Measurements from ENCODE around the gene AGMO.

Gene AGMO

GRCh38 chr7:15581352-15581951, 19.6 kb upstream of the AGMO start:
- Histone ChIP-seq H3K4me2 (ENCODE audit: low read depth, low read length, poor library complexity, severe bottlenecking) (no peak overlapping the region), H4K20me1 (ENCODE audit: insufficient read depth, low read length, poor library complexity, severe bottlenecking) (no peaks in the 10 kb centered on the region)
- TF ChIP-seq CTCF (conservative IDR thresholded peaks at IDR 0.05; ENCODE audit: low read length) (no peak), EZH2phosphoT487 (IDR thresholded peaks at IDR 0.05; ENCODE audit: borderline replicate concordance) (no peak)

GRCh38 chr7:15580604-15581351, 19.0 kb upstream of the AGMO start:
- H3K9me2 ChIP-seq (replicated peaks; ENCODE audit: low read depth, low read length): no peaks in the 10 kb centered on the region
- no peak overlapping the region for H3K9ac ChIP-seq (ENCODE audit: low read depth, low read length, poor library complexity, severe bottlenecking)
- TF ChIP-seq EZH2phosphoT487 (IDR thresholded peaks at IDR 0.05; ENCODE audit: borderline replicate concordance): no peak
- TF ChIP-seq CTCF (conservative IDR thresholded peaks at IDR 0.05; ENCODE audit: low read length): no peak
- H3K27me3 ChIP-seq (ENCODE audit: insufficient read depth, low read length, poor library complexity, severe bottlenecking): no peaks in the 10 kb centered on the region
- H3K79me2 ChIP-seq (ENCODE audit: insufficient read depth, low read length): no peaks in the 10 kb centered on the region
- no peaks in the 10 kb centered on the region for H3K36me3 ChIP-seq (ENCODE audit: insufficient read depth, low read length)
- no peaks in the 10 kb centered on the region for H3K4me1 ChIP-seq (ENCODE audit: insufficient read depth, low read length, poor library complexity, severe bottlenecking)
- no peaks in the 10 kb centered on the region for H3F3A ChIP-seq (ENCODE audit: low read depth)
- H2AFZ ChIP-seq (ENCODE audit: low read length): no peak overlapping the region
- no peaks in the 10 kb centered on the region for H4K20me1 ChIP-seq (ENCODE audit: insufficient read depth, low read length, poor library complexity, severe bottlenecking)
- no peak overlapping the region for H3K4me3 ChIP-seq (ENCODE audit: low read length, poor library complexity, severe bottlenecking)
- H3K4me2 ChIP-seq (ENCODE audit: low read depth, low read length, poor library complexity, severe bottlenecking): no peak overlapping the region
- H3K9me3 ChIP-seq (ENCODE audit: insufficient read depth, low read depth, low read length): peaks cover 2% of the 10 kb centered on the region; the same call in 1 of the 2 replicates

More at GRCh38 chr7:15581352-15581951, 19.6 kb upstream of the AGMO start:
- Histone ChIP-seq H3K9me3 (ENCODE audit: insufficient read depth, low read depth, low read length) (peaks cover 2% of the 10 kb centered on the region; the same call in 1 of the 2 replicates), H3K4me1 (ENCODE audit: insufficient read depth, low read length, poor library complexity, severe bottlenecking) (no peaks in the 10 kb centered on the region), H3F3A (ENCODE audit: low read depth) (no peaks in the 10 kb centered on the region), H3K9ac (ENCODE audit: low read depth, low read length, poor library complexity, severe bottlenecking) (no peak overlapping the region), H3K27me3 (ENCODE audit: insufficient read depth, low read length, poor library complexity, severe bottlenecking) (no peaks in the 10 kb centered on the region), H3K79me2 (ENCODE audit: insufficient read depth, low read length) (no peaks in the 10 kb centered on the region), H3K9me2 (replicated peaks; ENCODE audit: low read depth, low read length) (no peaks in the 10 kb centered on the region), H3K36me3 (ENCODE audit: insufficient read depth, low read length) (no peaks in the 10 kb centered on the region), H2AFZ (ENCODE audit: low read length) (no peak overlapping the region), H3K4me3 (ENCODE audit: low read length, poor library complexity, severe bottlenecking) (no peak overlapping the region)

GRCh38 chr7:15577600-15577999, 15.8 kb upstream of the AGMO start:
- H3K4me3 ChIP-seq (ENCODE audit: low read length, poor library complexity, severe bottlenecking): no peak overlapping the region
- TF ChIP-seq EZH2phosphoT487 (IDR thresholded peaks at IDR 0.05; ENCODE audit: borderline replicate concordance) (no peak), CTCF (conservative IDR thresholded peaks at IDR 0.05; ENCODE audit: low read length) (no peak)
- H3F3A ChIP-seq (ENCODE audit: low read depth): no peaks in the 10 kb centered on the region
- no peaks in the 10 kb centered on the region for H3K36me3 ChIP-seq (ENCODE audit: insufficient read depth, low read length)
- no peaks in the 10 kb centered on the region for H3K4me1 ChIP-seq (ENCODE audit: insufficient read depth, low read length, poor library complexity, severe bottlenecking)
- no peak overlapping the region for H3K9ac ChIP-seq (ENCODE audit: low read depth, low read length, poor library complexity, severe bottlenecking)
- H3K79me2 ChIP-seq (ENCODE audit: insufficient read depth, low read length): no peaks in the 10 kb centered on the region
- H3K9me3 ChIP-seq (ENCODE audit: insufficient read depth, low read depth, low read length): no peaks in the 10 kb centered on the region
- H3K4me2 ChIP-seq (ENCODE audit: low read depth, low read length, poor library complexity, severe bottlenecking): no peak overlapping the region
- H3K9me2 ChIP-seq (replicated peaks; ENCODE audit: low read depth, low read length): no peaks in the 10 kb centered on the region
- H3K27me3 ChIP-seq (ENCODE audit: insufficient read depth, low read length, poor library complexity, severe bottlenecking): no peaks in the 10 kb centered on the region
- no peak overlapping the region for H2AFZ ChIP-seq (ENCODE audit: low read length)
- H4K20me1 ChIP-seq (ENCODE audit: insufficient read depth, low read length, poor library complexity, severe bottlenecking): no peaks in the 10 kb centered on the region

Data from Loucy (cell line).